Mesendoderm (in vitro differentiated cells): ENCODE data around the gene MLYCD.

Source experiments
- DNase-seq: peaks from one replicate; pipeline ENCODE4 v3.0.0; 2013
- H2AK5ac ChIP-seq: 2 replicates; pipeline ENCODE4 v1.6.1; 2013; ENCODE audit warnings: low read length, inconsistent platforms
- H2BK120ac ChIP-seq: 2 replicates; pipeline ENCODE4 v1.6.1; 2013; ENCODE audit warnings: low read depth, mild to moderate bottlenecking, low read length, moderate library complexity, mixed read lengths
- H2BK15ac ChIP-seq: replicated peaks from 2 replicates; pipeline ENCODE4 v1.6.1; 2013; ENCODE audit warnings: low read depth, mild to moderate bottlenecking, moderate library complexity
- H2BK5ac ChIP-seq: 2 replicates; pipeline ENCODE4 v1.6.1; 2013; ENCODE audit warnings: low read length, inconsistent platforms
- H3K18ac ChIP-seq: 2 replicates; pipeline ENCODE4 v1.6.1; 2013; ENCODE audit warnings: mild to moderate bottlenecking, low read length, mixed read lengths
- H3K23ac ChIP-seq: one replicate; pipeline ENCODE4 v1.6.1; 2013; ENCODE audit warnings: low read length
- H3K27ac ChIP-seq: 2 replicates; pipeline ENCODE4 v1.5.1; 2013; ENCODE audit warnings: low read depth, mild to moderate bottlenecking, inconsistent platforms, low read length, moderate library complexity
- H3K27me3 ChIP-seq: 2 replicates; pipeline ENCODE4 v1.6.1; 2013; ENCODE audit warnings: low read length, control low read depth, mild to moderate bottlenecking, inconsistent platforms; ENCODE audit not compliant: insufficient read depth, poor library complexity
- H3K36me3 ChIP-seq: 2 replicates; pipeline ENCODE4 v1.6.1; 2013; ENCODE audit warnings: low read length, inconsistent platforms; ENCODE audit not compliant: control insufficient read depth, insufficient read depth
- H3K4ac ChIP-seq: one replicate; pipeline ENCODE4 v1.6.1; 2013; ENCODE audit warnings: low read depth, mild to moderate bottlenecking, low read length, moderate library complexity
- H3K4me1 ChIP-seq: 2 replicates; pipeline ENCODE4 v1.6.1; 2013; ENCODE audit warnings: low read depth, low read length, inconsistent platforms; ENCODE audit not compliant: control insufficient read depth
- H3K4me2 ChIP-seq: 2 replicates; pipeline ENCODE4 v1.6.1; 2013; ENCODE audit warnings: low read length
- H3K4me3 ChIP-seq: 2 replicates; pipeline ENCODE4 v1.5.1; 2013; ENCODE audit warnings: mild to moderate bottlenecking, low read length
- H3K56ac ChIP-seq: one replicate; pipeline ENCODE4 v1.6.1; 2013; ENCODE audit warnings: low read length
- H3K79me1 ChIP-seq: 2 replicates; pipeline ENCODE4 v1.6.1; 2013; ENCODE audit warnings: low read length, inconsistent platforms
- H3K79me2 ChIP-seq: 2 replicates; pipeline ENCODE4 v1.6.1; 2013; ENCODE audit warnings: mild to moderate bottlenecking, low read length; ENCODE audit not compliant: control insufficient read depth, insufficient read depth
- H3K9ac ChIP-seq: 2 replicates; pipeline ENCODE4 v1.6.1; 2013; ENCODE audit warnings: low read length, inconsistent platforms
- H4K5ac ChIP-seq: one replicate; pipeline ENCODE4 v1.6.1; 2013; ENCODE audit warnings: low read length
- H4K8ac ChIP-seq: one replicate; pipeline ENCODE4 v1.6.1; 2013; ENCODE audit warnings: low read depth, mild to moderate bottlenecking, control low read depth, low read length, moderate library complexity
- WGBS: extraction: QIAGEN DNeasy Blood & Tissue Kit; methylation state at CpG from one replicate; pipeline ENCODE4 v1.1.7; 2013; ENCODE audit warnings: low lambda C conversion rate, missing lambda C conversion rate; ENCODE audit not compliant: insufficient coverage; ENCODE audit errors: extremely low coverage; 5-methylcytosine and 5-hydroxymethylcytosine counted together

Gene MLYCD

GRCh38 chr16:83943516-83944050 lies 44.7 kb downstream of the MLYCD start:
- no peaks in the 10 kb centered on the region for H3K27me3 ChIP-seq
- no CpG with 5 or more reads among the region's 10 CpGs for WGBS
- no peak overlapping the region for H3K9ac ChIP-seq
- H3K79me1 ChIP-seq = no peaks in the 10 kb centered on the region
- H4K8ac ChIP-seq = no peak overlapping the region
- H3K4ac ChIP-seq = no peak overlapping the region
- no peaks in the 10 kb centered on the region for H3K79me2 ChIP-seq
- no peak overlapping the region for H2BK120ac ChIP-seq
- no peaks in the 10 kb centered on the region for H3K4me1 ChIP-seq
- no peak for DNase-seq
- H3K36me3 ChIP-seq = no peaks in the 10 kb centered on the region
- no peak overlapping the region for H4K5ac ChIP-seq
- no peak overlapping the region for H3K4me2 ChIP-seq
- no peak overlapping the region for H3K4me3 ChIP-seq
- no peak overlapping the region for H3K18ac ChIP-seq
- H2AK5ac ChIP-seq = no peak overlapping the region
- no peak overlapping the region for H2BK15ac ChIP-seq
- H2BK5ac ChIP-seq = no peak overlapping the region
- H3K27ac ChIP-seq = no peak overlapping the region
- H3K56ac ChIP-seq = no peak overlapping the region
- H3K23ac ChIP-seq = no peak overlapping the region

DNA sequence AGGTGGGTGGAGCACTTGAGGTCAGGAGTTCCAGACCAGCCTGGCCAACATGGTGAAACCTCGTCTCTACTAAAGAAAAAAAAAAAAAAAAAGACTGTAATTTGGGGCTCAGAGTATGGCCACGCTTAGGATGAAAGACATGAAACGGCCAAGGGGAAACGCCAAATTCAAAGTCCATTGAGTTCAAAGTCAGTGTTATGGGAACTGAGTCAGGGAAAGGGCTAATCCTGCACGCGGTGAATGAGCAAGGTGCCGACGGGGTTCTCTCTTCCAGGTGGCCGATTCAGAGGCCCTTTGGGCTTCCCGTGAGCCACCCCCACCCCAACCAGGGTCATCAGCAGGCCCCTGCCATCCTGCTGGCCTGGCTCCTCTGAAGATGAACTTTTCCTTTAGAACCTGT lies 46.7 kb downstream of the MLYCD start:
- Histone ChIP-seq H3K36me3 (no peaks in the 10 kb centered on the region), H4K5ac (no peak overlapping the region), H3K4me2 (no peak overlapping the region), H3K56ac (no peak overlapping the region), H3K79me2 (no peaks in the 10 kb centered on the region), H3K27ac (no peak overlapping the region), H3K27me3 (no peaks in the 10 kb centered on the region), H3K79me1 (no peaks in the 10 kb centered on the region), H3K4me3 (no peak overlapping the region), H3K18ac (no peak overlapping the region), H2BK120ac (no peak overlapping the region), H4K8ac (no peak overlapping the region), H3K4me1 (no peaks in the 10 kb centered on the region), H3K23ac (no peak overlapping the region), H3K4ac (no peak overlapping the region), H2BK15ac (no peak overlapping the region), H2AK5ac (no peak overlapping the region), H3K9ac (no peak overlapping the region), H2BK5ac (no peak overlapping the region)
- WGBS = no CpG with 5 or more reads among the region's 10 CpGs
- DNase-seq = no peak

DNA sequence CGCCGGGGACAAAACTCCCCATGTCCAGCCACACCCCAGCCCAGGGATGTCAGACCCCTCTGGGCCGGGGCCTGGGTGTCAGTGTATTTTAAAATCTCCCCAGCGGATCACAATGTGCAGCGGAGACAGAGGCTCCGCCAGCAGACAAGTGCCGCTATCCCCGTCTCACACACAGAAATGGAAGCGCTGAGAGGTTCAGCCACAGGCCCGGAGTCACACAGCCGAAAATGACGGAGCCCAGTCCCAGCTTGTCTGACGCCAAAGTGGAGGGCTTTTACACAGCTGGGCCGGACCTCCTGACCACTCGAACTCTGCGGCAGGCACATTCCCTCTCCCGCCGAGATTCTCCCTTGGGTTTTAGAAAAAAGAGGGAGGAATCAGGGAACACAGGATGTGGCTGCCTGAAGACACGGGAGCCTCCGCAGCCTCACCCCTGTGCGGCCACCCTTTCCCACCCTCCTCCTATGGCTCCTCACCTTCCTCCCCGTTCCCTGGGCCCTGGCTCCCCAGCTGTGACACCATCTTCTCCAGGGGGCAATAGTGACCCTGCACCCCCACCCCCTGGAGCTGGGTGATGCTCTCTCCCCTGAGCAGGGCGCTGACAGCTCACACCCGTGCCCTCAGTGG lies 47.4 kb downstream of the MLYCD start:
- H3K4me2 ChIP-seq = no peak overlapping the region
- no peak overlapping the region for H3K18ac ChIP-seq
- H3K4ac ChIP-seq = no peak overlapping the region
- H3K27me3 ChIP-seq = no peaks in the 10 kb centered on the region
- H3K56ac ChIP-seq = no peak overlapping the region
- no peak overlapping the region for H2BK15ac ChIP-seq
- no CpG with 5 or more reads among the region's 24 CpGs for WGBS
- no peak overlapping the region for H2BK5ac ChIP-seq
- H4K8ac ChIP-seq = no peak overlapping the region
- H3K79me1 ChIP-seq = no peaks in the 10 kb centered on the region
- H3K23ac ChIP-seq = no peak overlapping the region
- no peak overlapping the region for H3K9ac ChIP-seq
- no peaks in the 10 kb centered on the region for H3K79me2 ChIP-seq
- no peak overlapping the region for H2BK120ac ChIP-seq
- no peaks in the 10 kb centered on the region for H3K4me1 ChIP-seq
- H3K36me3 ChIP-seq = no peaks in the 10 kb centered on the region
- H4K5ac ChIP-seq = no peak overlapping the region
- H3K27ac ChIP-seq = no peak overlapping the region
- no peak overlapping the region for H3K4me3 ChIP-seq
- no peak for DNase-seq
- no peak overlapping the region for H2AK5ac ChIP-seq

DNA sequence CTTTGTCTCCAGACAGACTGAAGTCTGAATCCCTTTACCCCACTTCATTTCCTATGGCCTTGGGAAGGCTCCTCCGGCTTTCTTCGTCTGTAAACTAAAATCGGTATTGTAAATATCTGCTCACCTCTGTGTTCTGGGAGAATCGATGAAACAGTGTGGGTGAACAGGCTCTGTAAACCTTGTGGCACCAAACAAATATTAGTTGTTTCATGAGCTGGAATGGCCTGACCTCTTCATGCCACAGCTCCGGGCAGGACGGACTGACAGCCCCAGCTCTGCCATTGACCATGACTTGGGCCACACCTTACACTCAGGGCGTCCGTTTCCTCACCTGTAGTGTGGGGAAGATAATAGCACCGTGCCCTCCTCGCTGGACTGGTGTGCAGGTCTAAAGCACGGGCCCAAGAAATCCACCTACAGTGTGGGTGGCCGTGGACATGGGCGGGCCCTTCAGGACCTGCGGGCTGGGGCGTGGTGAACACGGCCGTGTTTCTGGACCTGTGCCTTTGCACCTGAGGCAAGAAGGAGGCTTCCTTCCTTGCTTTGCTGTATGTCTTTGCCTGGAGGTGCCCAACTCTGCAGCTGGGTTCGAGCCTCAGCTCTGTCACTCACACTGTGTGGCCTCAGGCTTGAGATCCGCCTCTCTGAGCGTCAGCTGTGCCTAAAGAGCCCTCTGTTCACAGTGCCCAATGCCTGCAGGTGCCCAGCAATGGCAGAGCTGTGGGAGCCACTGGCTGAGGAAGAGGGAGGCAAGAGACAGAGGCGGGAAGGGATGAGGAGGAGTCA lies 48.1 kb downstream of the MLYCD start:
- Histone ChIP-seq H3K4me3 (no peak overlapping the region), H3K27me3 (no peaks in the 10 kb centered on the region), H3K23ac (no peak overlapping the region), H2BK120ac (no peak overlapping the region), H3K56ac (no peak overlapping the region), H3K4ac (no peak overlapping the region), H2BK5ac (no peak overlapping the region), H3K4me1 (no peaks in the 10 kb centered on the region), H3K9ac (no peak overlapping the region), H3K27ac (no peak overlapping the region), H3K18ac (no peak overlapping the region), H4K8ac (no peak overlapping the region), H2AK5ac (no peak overlapping the region), H3K79me1 (no peaks in the 10 kb centered on the region), H3K36me3 (no peaks in the 10 kb centered on the region), H4K5ac (no peak overlapping the region), H2BK15ac (no peak overlapping the region), H3K79me2 (no peaks in the 10 kb centered on the region), H3K4me2 (no peak overlapping the region)
- no peak for DNase-seq
- no CpG with 5 or more reads among the region's 21 CpGs for WGBS

DNA sequence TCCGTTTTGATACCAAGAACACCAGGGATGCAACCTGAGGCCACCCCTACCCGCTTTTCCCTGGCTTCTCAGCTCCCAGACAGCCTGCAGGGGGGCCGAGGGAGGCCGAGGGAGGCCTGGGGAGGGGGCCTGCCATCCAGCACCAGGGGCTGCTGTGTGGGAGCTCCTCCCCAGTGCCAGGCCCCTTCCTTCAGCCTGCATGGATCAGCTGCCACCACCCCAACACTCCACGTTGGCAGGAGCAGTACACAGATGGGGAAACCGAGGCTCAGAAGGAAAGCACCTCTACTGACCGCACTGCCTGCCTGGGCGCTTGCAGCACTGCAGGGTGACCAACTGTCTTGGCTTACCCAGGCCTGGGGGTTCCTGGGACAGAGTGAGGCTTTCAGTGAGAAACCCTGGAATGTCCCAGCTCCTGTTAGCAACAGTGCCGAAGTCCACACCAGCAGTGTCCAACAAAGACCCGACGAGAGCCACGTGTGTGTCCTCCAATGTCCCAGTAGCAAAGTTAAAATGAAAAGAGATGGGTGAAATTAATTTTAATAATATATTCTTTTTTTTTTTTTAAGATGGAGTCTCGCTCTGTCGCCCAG lies 48.8 kb downstream of the MLYCD start:
- H3K56ac ChIP-seq = no peak overlapping the region
- no peak overlapping the region for H3K4me3 ChIP-seq
- no peak overlapping the region for H3K18ac ChIP-seq
- no peak overlapping the region for H2BK5ac ChIP-seq
- H3K9ac ChIP-seq = no peak overlapping the region
- H3K79me2 ChIP-seq = no peaks in the 10 kb centered on the region
- no peak overlapping the region for H2AK5ac ChIP-seq
- H3K4me2 ChIP-seq = no peak overlapping the region
- no peak overlapping the region for H4K5ac ChIP-seq
- no peaks in the 10 kb centered on the region for H3K4me1 ChIP-seq
- H3K27me3 ChIP-seq = no peaks in the 10 kb centered on the region
- no CpG with 5 or more reads among the region's 14 CpGs for WGBS
- no peak overlapping the region for H2BK120ac ChIP-seq
- no peak for DNase-seq
- H3K79me1 ChIP-seq = no peaks in the 10 kb centered on the region
- no peak overlapping the region for H3K27ac ChIP-seq
- no peak overlapping the region for H3K23ac ChIP-seq
- H4K8ac ChIP-seq = no peak overlapping the region
- no peak overlapping the region for H2BK15ac ChIP-seq
- no peaks in the 10 kb centered on the region for H3K36me3 ChIP-seq
- H3K4ac ChIP-seq = no peak overlapping the region
